ENCODE data around the gene LCTL. TPM values are rescaled to one million over a fixed set of nuclear protein-coding genes. Genes with fewer than 3 reads are reported as not detected.

The LCTL gene
- total RNA-seq, 1 experiment from 2014 or later: not detected

GRCh38 chr15:66498501-66499386 is 67.1 kb downstream of the LCTL start:
- H3K79me2 ChIP-seq (ENCODE audit: insufficient read depth, low read length): peaks cover 78% of the 10 kb centered on the region

More at GRCh38 chr15:66498501-66499386, 67.1 kb downstream of the LCTL start:
- Histone ChIP-seq H3K27ac (ENCODE audit: low read depth, low read length) (peak overlapping the region; percentile 46), H3K27me3 (ENCODE audit: insufficient read depth, low read length) (no peaks in the 10 kb centered on the region), H3K4me1 (ENCODE audit: control insufficient read depth in 1 of 2, insufficient read depth in 2 of 2, low read length in 2 of 2) (peaks cover 7 to 38% of the 10 kb centered on the region in 2 experiments; a peak in 3 of 4 replicates), H3K9me2 (ENCODE audit: insufficient read depth) (no peaks in the 10 kb centered on the region), H3K4me2 (ENCODE audit: low read length) (0 out of 2 replicates have a peak overlapping the region, but pooled peaks have one; percentile 85), H3K36me3 (ENCODE audit: control insufficient read depth in 1 of 2, insufficient read depth in 2 of 2, low read length in 2 of 2) (peaks cover 60 to 73% of the 10 kb centered on the region in 2 experiments), H3K4me3 (replicated peaks in 1 of 2; ENCODE audit: low read depth in 1 of 2, low read length in 2 of 2) (no peak overlapping the region), H3K9me3 (ENCODE audit: control insufficient read depth in 1 of 2, insufficient read depth in 1 of 2, low read depth in 1 of 2, low read length in 2 of 2) (no peaks in the 10 kb centered on the region), H4K20me1 (ENCODE audit: insufficient read depth) (peaks cover 44% of the 10 kb centered on the region; the same call in 1 of the 2 replicates), H2AFZ (ENCODE audit: low read depth, low read length, poor library complexity, severe bottlenecking) (no peak overlapping the region), H3K9ac (ENCODE audit: low read length) (peak overlapping the region; percentile 94)
- BruUV-seq (replicated peaks): no TSS peak
- TF ChIP-seq CTCF (IDR thresholded peaks at IDR 0.05 in 2 of 3, conservative IDR thresholded peaks at IDR 0.05 in 1 of 3; ENCODE audit: borderline replicate concordance in 1 of 3, insufficient read depth in 1 of 3, low read depth in 2 of 3, low read length in 2 of 3) (peak in 1 of 3 experiments; percentile 44; a peak in 2 of 6 replicates), JUND (IDR thresholded peaks at IDR 0.05) (no peak), RAD21 (IDR thresholded peaks at IDR 0.05; ENCODE audit: low read depth) (peak; percentile 33), POLR2AphosphoS5 (IDR thresholded peaks at IDR 0.05; ENCODE audit: low read depth, low read length) (peak; percentile 63)
- RAD21 ChIA-PET (ENCODE audit: low non-redundant PET in 1 of 2, low total read pairs in 2 of 2, uncharacterized antibody in 2 of 2, unreplicated experiment in 2 of 2): no interaction called here
- DNase-seq (ENCODE audit: low read depth, low spot score) (no peak), ATAC-seq (no peak; the same call in 1 of the 2 replicates)
- intact Hi-C loops (cut with micrococcal nuclease): loop anchor here (1.0 to 5.0 kb wide), 3 partner anchors 112 to 246 kb away; partner anchors contain the start of genes MAP2K1, MEGF11 and TIPIN
- POLR2A ChIA-PET: interaction anchor here (0.6 to 2.9 kb wide), 2 partner anchors 18 to 112 kb away, joined by 3 to 12 read pairs; partner anchors contain the start of gene MAP2K1
- CTCF ChIA-PET: interaction anchor here (0.7 to 3.5 kb wide), 14 partner anchors 9 to 903 kb away, joined by 3 to 27 read pairs (median 3); partner anchors contain the start of gene MAP2K1

Other genes starting within 250 kb of the LCTL start
- 28.1 TPM for gene TIPIN, start 209.3 kb downstream of the LCTL start, total RNA-seq (2021; ENCODE audit: unreplicated experiment)
- gene MAP2K1, start 179.1 kb downstream of the LCTL start, total RNA-seq (2021; ENCODE audit: unreplicated experiment): 52.3 TPM
- 28.3 TPM for gene SNAPC5, start 68.2 kb downstream of the LCTL start, total RNA-seq (2021; ENCODE audit: unreplicated experiment)
- gene RPL4, start 61.1 kb downstream of the LCTL start, total RNA-seq (2021; ENCODE audit: unreplicated experiment): 3,818 TPM
- gene ZWILCH, start 60.7 kb downstream of the LCTL start, total RNA-seq (2021; ENCODE audit: unreplicated experiment): 25.8 TPM
- gene SMAD6, start 136.2 kb upstream of the LCTL start, total RNA-seq (2021; ENCODE audit: unreplicated experiment): 6.6 TPM